Choroid plexus epithelial cell (primary cell): ENCODE data around the gene UBAP2L.

Experiments used
- DNase-seq: peaks from one replicate; pipeline ENCODE4 v3.0.0-alpha.2; 2010; ENCODE audit warnings: low read depth
- H3K4me3 ChIP-seq: 2 replicates; pipeline ENCODE4 v1.5.1; 2011; ENCODE audit warnings: low read depth, mild to moderate bottlenecking, control low read depth, low read length, moderate library complexity
- CTCF ChIP-seq: conservative IDR thresholded peaks from 2 replicates; pipeline ENCODE4 v1.5.1; 2011; ENCODE audit warnings: low read depth, mild to moderate bottlenecking, control low read depth, inconsistent platforms, low read length, moderate library complexity

The UBAP2L gene

GRCh38 chr1:154316704-154317103 is 95.9 kb downstream of the UBAP2L start:
- no peak for TF ChIP-seq CTCF
- no peak overlapping the region for H3K4me3 ChIP-seq
- no peak for DNase-seq

- DNase-seq, result no peak
- TF ChIP-seq CTCF, result no peak
- no peak overlapping the region for H3K4me3 ChIP-seq
Measured at GRCh38 chr1:154318386-154318785, 97.6 kb downstream of the UBAP2L start.
